ENCODE measurements around the gene ASB10. TPM values are rescaled to one million over a fixed set of nuclear protein-coding genes. Genes with fewer than 3 reads are reported as not detected.

ASB10 gene
- total RNA-seq, 1 experiment from 2014 or later, result not detected

DNA sequence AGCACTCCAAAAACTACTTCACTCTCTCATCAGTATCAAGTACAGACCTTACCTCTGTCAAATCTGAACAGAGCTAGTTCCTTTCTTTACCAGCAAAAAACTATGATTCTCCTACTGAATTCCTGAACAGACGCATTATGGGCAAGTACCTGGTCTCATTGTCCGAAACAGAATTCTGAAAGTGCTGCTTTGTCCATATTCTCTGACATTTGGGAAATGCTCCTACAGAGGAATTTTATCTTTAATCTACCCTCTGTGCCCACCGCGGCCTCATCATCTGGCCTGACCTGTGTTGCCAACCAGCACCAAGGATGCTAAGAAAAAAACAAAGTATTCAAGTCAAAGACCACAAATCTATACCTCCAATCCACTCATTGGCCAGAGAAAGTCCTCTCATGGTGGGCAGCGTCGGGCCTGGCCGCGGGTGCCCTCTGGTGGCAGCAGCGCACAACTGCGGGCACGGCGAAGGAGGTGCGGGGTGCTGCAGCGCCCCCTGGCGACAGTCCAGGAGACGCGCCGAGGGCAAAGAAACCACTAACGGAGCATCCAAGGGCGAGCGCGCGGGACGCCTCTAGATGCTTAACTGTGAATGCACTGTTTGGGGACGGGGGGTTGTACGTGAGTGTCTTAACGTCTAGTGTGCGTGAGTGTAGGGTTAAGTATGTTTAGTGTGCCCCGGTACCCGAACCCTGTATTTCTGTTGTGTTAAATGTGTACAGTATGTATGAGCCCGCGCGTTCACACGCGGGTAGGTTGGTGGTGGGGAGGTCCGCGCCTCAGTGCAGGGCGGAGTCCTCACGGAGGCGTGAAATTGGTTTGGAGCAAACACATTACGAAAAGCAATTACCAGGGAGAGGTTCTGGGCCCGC is 14.5 kb downstream of the ASB10 start:
- H3K27me3 Mint-ChIP-seq (ENCODE audit: low read depth), result peaks cover 92% of the 10 kb centered on the region
- ChIA-PET CTCF (interaction anchor here (1.1 to 1.3 kb wide), 2 partner anchors 47 to 122 kb away, joined by 3 to 5 read pairs; no protein-coding TSS in a partner anchor), POLR2A (no interaction called here)
- H3K4me3 Mint-ChIP-seq, result no peak overlapping the region
- TF ChIP-seq STAT6 (CRISPR knock-in tag; conservative IDR thresholded peaks at IDR 0.05; ENCODE audit: low read depth), result no peak
- TF ChIP-seq, protein P1, sequence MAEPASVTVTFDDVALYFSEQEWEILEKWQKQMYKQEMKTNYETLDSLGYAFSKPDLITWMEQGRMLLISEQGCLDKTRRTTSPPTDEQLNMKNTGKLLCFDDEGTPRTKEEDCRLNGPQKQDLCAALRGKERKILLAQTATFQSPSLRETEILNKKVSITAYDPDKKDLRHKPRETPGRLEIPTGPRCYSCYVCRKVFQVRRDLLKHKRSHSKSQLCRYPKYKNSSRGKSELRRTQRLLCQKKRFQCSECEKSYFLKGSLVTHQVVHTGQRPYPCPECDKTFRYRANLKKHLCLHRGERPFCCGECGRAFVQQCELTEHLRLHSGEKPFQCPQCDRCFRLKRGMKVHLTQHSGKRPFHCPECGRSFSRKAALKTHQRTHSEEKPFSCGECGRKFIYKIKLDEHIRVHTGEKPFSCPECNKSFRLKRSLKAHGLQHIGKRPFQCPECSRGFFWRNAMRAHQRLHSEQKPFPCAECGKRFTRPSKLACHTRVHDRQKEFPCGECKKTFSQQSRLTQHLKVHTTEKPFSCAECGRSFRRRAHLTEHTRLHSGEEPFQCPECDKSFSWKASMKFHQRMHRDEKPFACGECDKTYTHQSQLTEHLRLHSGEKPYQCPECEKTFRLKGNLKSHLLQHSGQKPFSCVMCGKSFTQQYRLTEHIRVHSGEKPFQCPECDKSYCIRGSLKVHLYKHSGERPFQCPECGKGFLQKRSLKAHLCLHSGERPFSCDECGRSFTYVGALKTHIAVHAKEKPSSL (CRISPR knock-in tag; conservative IDR thresholded peaks at IDR 0.05), result no peak
- TF ChIP-seq FOXP1 (CRISPR knock-in tag; IDR thresholded peaks at IDR 0.05; ENCODE audit: borderline replicate concordance), result peak; percentile 33; the same call in 1 of the 2 replicates
- TF ChIP-seq ZNF416 (CRISPR knock-in tag; IDR thresholded peaks at IDR 0.05), result no peak
- TF ChIP-seq PRRX2 (CRISPR knock-in tag; IDR thresholded peaks at IDR 0.05), result peak; percentile 26; the same call in 1 of the 2 replicates
- TF ChIP-seq FOXK1 (CRISPR knock-in tag; IDR thresholded peaks at IDR 0.05), result no peak
- TF ChIP-seq ETV6 (CRISPR knock-in tag; IDR thresholded peaks at IDR 0.05), result peak; percentile 75; the same call in 1 of the 2 replicates
- 0 out of 2 replicates have a peak, but pooled peaks have one; percentile 23 for TF ChIP-seq E2F5 (CRISPR knock-in tag; IDR thresholded peaks at IDR 0.05)
- no peak for TF ChIP-seq MXD4 (CRISPR knock-in tag; IDR thresholded peaks at IDR 0.05; ENCODE audit: borderline replicate concordance)
- TF ChIP-seq MAX (CRISPR knock-in tag; IDR thresholded peaks at IDR 0.05), result peak; percentile 41; the same call in 1 of the 2 replicates
- TF ChIP-seq, protein P2, sequence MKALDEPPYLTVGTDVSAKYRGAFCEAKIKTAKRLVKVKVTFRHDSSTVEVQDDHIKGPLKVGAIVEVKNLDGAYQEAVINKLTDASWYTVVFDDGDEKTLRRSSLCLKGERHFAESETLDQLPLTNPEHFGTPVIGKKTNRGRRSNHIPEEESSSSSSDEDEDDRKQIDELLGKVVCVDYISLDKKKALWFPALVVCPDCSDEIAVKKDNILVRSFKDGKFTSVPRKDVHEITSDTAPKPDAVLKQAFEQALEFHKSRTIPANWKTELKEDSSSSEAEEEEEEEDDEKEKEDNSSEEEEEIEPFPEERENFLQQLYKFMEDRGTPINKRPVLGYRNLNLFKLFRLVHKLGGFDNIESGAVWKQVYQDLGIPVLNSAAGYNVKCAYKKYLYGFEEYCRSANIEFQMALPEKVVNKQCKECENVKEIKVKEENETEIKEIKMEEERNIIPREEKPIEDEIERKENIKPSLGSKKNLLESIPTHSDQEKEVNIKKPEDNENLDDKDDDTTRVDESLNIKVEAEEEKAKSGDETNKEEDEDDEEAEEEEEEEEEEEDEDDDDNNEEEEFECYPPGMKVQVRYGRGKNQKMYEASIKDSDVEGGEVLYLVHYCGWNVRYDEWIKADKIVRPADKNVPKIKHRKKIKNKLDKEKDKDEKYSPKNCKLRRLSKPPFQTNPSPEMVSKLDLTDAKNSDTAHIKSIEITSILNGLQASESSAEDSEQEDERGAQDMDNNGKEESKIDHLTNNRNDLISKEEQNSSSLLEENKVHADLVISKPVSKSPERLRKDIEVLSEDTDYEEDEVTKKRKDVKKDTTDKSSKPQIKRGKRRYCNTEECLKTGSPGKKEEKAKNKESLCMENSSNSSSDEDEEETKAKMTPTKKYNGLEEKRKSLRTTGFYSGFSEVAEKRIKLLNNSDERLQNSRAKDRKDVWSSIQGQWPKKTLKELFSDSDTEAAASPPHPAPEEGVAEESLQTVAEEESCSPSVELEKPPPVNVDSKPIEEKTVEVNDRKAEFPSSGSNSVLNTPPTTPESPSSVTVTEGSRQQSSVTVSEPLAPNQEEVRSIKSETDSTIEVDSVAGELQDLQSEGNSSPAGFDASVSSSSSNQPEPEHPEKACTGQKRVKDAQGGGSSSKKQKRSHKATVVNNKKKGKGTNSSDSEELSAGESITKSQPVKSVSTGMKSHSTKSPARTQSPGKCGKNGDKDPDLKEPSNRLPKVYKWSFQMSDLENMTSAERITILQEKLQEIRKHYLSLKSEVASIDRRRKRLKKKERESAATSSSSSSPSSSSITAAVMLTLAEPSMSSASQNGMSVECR (CRISPR knock-in tag; IDR thresholded peaks at IDR 0.05; ENCODE audit: borderline replicate concordance), result no peak
- TF ChIP-seq CTCF (IDR thresholded peaks at IDR 0.05), result peak; percentile 100
- TF ChIP-seq SP1 (CRISPR knock-in tag; conservative IDR thresholded peaks at IDR 0.05), result 0 out of 2 replicates have a peak, but pooled peaks have one; percentile 44
- TF ChIP-seq, protein P3, sequence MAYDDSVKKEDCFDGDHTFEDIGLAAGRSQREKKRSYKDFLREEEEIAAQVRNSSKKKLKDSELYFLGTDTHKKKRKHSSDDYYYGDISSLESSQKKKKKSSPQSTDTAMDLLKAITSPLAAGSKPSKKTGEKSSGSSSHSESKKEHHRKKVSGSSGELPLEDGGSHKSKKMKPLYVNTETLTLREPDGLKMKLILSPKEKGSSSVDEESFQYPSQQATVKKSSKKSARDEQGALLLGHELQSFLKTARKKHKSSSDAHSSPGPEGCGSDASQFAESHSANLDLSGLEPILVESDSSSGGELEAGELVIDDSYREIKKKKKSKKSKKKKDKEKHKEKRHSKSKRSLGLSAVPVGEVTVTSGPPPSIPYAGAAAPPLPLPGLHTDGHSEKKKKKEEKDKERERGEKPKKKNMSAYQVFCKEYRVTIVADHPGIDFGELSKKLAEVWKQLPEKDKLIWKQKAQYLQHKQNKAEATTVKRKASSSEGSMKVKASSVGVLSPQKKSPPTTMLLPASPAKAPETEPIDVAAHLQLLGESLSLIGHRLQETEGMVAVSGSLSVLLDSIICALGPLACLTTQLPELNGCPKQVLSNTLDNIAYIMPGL (CRISPR knock-in tag; IDR thresholded peaks at IDR 0.05), result peak; percentile 95
- H3K9me3 Mint-ChIP-seq, result peaks cover 8% of the 10 kb centered on the region
- peaks cover 19% of the 10 kb centered on the region for H3K4me1 Mint-ChIP-seq
- no peak overlapping the region for H3K27ac Mint-ChIP-seq
- ATAC-seq (peak; percentile 46), DNase-seq (ENCODE audit: low spot score) (peak; percentile 78)
- no peaks in the 10 kb centered on the region for H3K36me3 Mint-ChIP-seq
